GM12878 (cell line): ENCODE measurements around the gene GNL3L. TPM values are rescaled to one million over a fixed set of nuclear protein-coding genes. Genes with fewer than 3 reads are reported as not detected.
A peak's percentile ranks its signal among the peaks of the same experiment; 100 is the strongest.

Source experiments
- ASH2L ChIP-seq: fragments of 300-600, 200-600 bp; sonication (generic); IDR thresholded peaks from 2 replicates; pipeline ENCODE4 v1.6.1; 2017; ENCODE audit warnings: low read depth, mild to moderate bottlenecking, borderline replicate concordance
- EP300 ChIP-seq, 2 experiments: fragments of 150-350 bp in 1 of 2; IDR thresholded peaks; 2 replicates each; pipeline ENCODE4 v1.6.1; 2011 to 2012; ENCODE audit warnings: low read depth in 2 of 2, low read length in 2 of 2, borderline replicate concordance in 1 of 2, improper control_type of control experiment in 1 of 2, inconsistent platforms in 1 of 2; ENCODE audit not compliant: control insufficient read depth in 1 of 2
- EZH2 ChIP-seq: IDR thresholded peaks from 2 replicates; pipeline ENCODE4 v1.6.1; 2012; ENCODE audit warnings: low read depth, mild to moderate bottlenecking, control low read depth, inconsistent platforms, low read length, borderline replicate concordance; ENCODE audit not compliant: control insufficient read depth
- GABPA ChIP-seq: IDR thresholded peaks from 2 replicates; pipeline ENCODE4 v1.6.1; 2014; ENCODE audit warnings: antibody characterized with exemption, low read depth, mild to moderate bottlenecking, inconsistent platforms
- HCFC1 ChIP-seq: fragments of 150-350 bp; IDR thresholded peaks from 2 replicates; pipeline ENCODE4 v1.6.1; 2014; ENCODE audit warnings: low read length
- HDAC6 ChIP-seq: fragments of 200-600 bp; sonication (generic); IDR thresholded peaks from one replicate; pipeline ENCODE4 v1.8.0; 2017; ENCODE audit warnings: antibody characterized with exemption; ENCODE audit not compliant: unreplicated experiment
- IKZF2 ChIP-seq, 2 experiments: fragments of 450-650 bp; IDR thresholded peaks; 2 replicates each; pipeline ENCODE4 v1.6.1; 2017; ENCODE audit warnings: mild to moderate bottlenecking in 2 of 2, moderate library complexity in 2 of 2
- IRF4 ChIP-seq: IDR thresholded peaks from 2 replicates; pipeline ENCODE4 v1.6.1; 2011; ENCODE audit warnings: low read depth, low read length
- JUNB ChIP-seq: IDR thresholded peaks from 2 replicates; pipeline ENCODE4 v1.6.1; 2016; ENCODE audit warnings: antibody characterized with exemption, mild to moderate bottlenecking
- KAT2A ChIP-seq: conservative IDR thresholded peaks from 2 replicates; pipeline ENCODE4 v1.6.1; 2011; ENCODE audit warnings: low read depth, low read length; ENCODE audit not compliant: control insufficient read depth
- MTA2 ChIP-seq: fragments of 450-650 bp; IDR thresholded peaks from 2 replicates; pipeline ENCODE4 v1.6.1; 2016; ENCODE audit warnings: low read depth, mild to moderate bottlenecking, moderate library complexity
- NFYA ChIP-seq: IDR thresholded peaks from 2 replicates; pipeline ENCODE4 v1.6.1; 2011; ENCODE audit warnings: low read depth, mild to moderate bottlenecking, low read length, improper control_type of control experiment, borderline replicate concordance
- NR2F1 ChIP-seq: fragments of 450-650 bp; conservative IDR thresholded peaks from 2 replicates; pipeline ENCODE4 v1.6.1; 2017; ENCODE audit warnings: mild to moderate bottlenecking
- POLR2A ChIP-seq: IDR thresholded peaks from 2 replicates; pipeline ENCODE4 v1.6.1; 2011; ENCODE audit warnings: low read depth, mild to moderate bottlenecking, low read length
- POLR2AphosphoS2 ChIP-seq: IDR thresholded peaks from 2 replicates; pipeline ENCODE4 v1.6.1; 2011; ENCODE audit warnings: low read depth, mild to moderate bottlenecking, low read length, improper control_type of control experiment, moderate library complexity
- RCOR1 ChIP-seq: conservative IDR thresholded peaks from 2 replicates; pipeline ENCODE4 v1.6.1; 2012; ENCODE audit warnings: low read depth, low read length, improper control_type of control experiment
- SMARCA5 ChIP-seq: fragments of 450-650 bp; IDR thresholded peaks from 2 replicates; pipeline ENCODE4 v1.6.1; 2017; ENCODE audit warnings: mild to moderate bottlenecking
- SREBF1 ChIP-seq: IDR thresholded peaks from 2 replicates; pipeline ENCODE4 v1.6.1; 2012; ENCODE audit warnings: mild to moderate bottlenecking, low read length
- SREBF2 ChIP-seq: IDR thresholded peaks from 2 replicates; pipeline ENCODE4 v1.6.1; 2012; ENCODE audit warnings: mild to moderate bottlenecking, low read length
- TBL1XR1 ChIP-seq: IDR thresholded peaks from 2 replicates; pipeline ENCODE4 v1.6.1; 2012; ENCODE audit warnings: low read depth, low read length, improper control_type of control experiment
- TCF7 ChIP-seq: IDR thresholded peaks from 2 replicates; pipeline ENCODE4 v1.6.1; 2014; ENCODE audit warnings: antibody characterized with exemption, borderline replicate concordance
- ZBED1 ChIP-seq: IDR thresholded peaks from 2 replicates; pipeline ENCODE4 v1.6.1; 2016; ENCODE audit warnings: borderline replicate concordance
- ZNF217 ChIP-seq: fragments of 450-650 bp; IDR thresholded peaks from 2 replicates; pipeline ENCODE4 v1.6.1; 2017; ENCODE audit warnings: antibody characterized with exemption, mild to moderate bottlenecking
- ZNF384 ChIP-seq: IDR thresholded peaks from 2 replicates; pipeline ENCODE4 v1.6.1; 2012; ENCODE audit warnings: low read depth, mild to moderate bottlenecking, low read length, improper control_type of control experiment, borderline replicate concordance
- ZZZ3 ChIP-seq: IDR thresholded peaks from 2 replicates; pipeline ENCODE4 v1.6.1; 2011; ENCODE audit warnings: low read depth; ENCODE audit not compliant: control insufficient read depth, insufficient read length
- polyA plus RNA-seq, 11 experiments: library from polyadenylated mRNA; depleted of rRNA in 4 of 11; unstranded in 6 of 11; stranded (reverse) in 5 of 11; fragments of >200 nt; fragmentation: Nextera tagmentation in 4 of 11; fragmentation: Illumina TruSeq in 1 of 11; extraction: Ambion mirVana in 4 of 11; extraction: Trizol in 1 of 11; gene quantifications; 1 replicate in 1 of 11; 2 replicates in 10 of 11; pipeline versions ENCODE4 v1.2.1 to v1.2.3, GENCODE V29; 2011 to 2016; ENCODE audit warnings: inconsistent platforms in 2 of 11, missing spikeins in 2 of 11, low read depth in 1 of 11
- total RNA-seq, 4 experiments: library from RNA; depleted of rRNA in 3 of 4; stranded (reverse); fragments of >200 nt in 3 of 4; fragmentation: Illumina TruSeq in 1 of 4; extraction: Trizol in 1 of 4; gene quantifications; 2 replicates each; pipeline versions ENCODE4 v1.2.1 to v1.2.3, GENCODE V29; 2013 to 2021
- TF ChIP-seq, protein P1 (sequence below): fragments of 450-650 bp; IDR thresholded peaks from 2 replicates; pipeline ENCODE4 v1.6.1; 2017; ENCODE audit warnings: mild to moderate bottlenecking
- TF ChIP-seq, protein P2 (sequence below): IDR thresholded peaks from 2 replicates; pipeline ENCODE4 v1.6.1; 2011; ENCODE audit warnings: low read depth, mild to moderate bottlenecking, low read length, moderate library complexity, borderline replicate concordance; ENCODE audit errors: extremely low read depth
- TF ChIP-seq, protein P3 (sequence below): fragments of 150-350 bp; IDR thresholded peaks from 2 replicates; pipeline ENCODE4 v1.6.1; 2014; ENCODE audit warnings: mild to moderate bottlenecking, low read depth, low read length
- TF ChIP-seq, protein P4 (sequence below): fragments of 450-650 bp; IDR thresholded peaks from 2 replicates; pipeline ENCODE4 v1.6.1; 2016; ENCODE audit warnings: mild to moderate bottlenecking

The GNL3L gene
- total and polyA plus RNA-seq, 10 of the 15 experiments (the other 5 are each of a cell fraction or from before 2014, with no cell fraction given), result 5.8 to 57.9 (median 29.1) TPM

DNA sequence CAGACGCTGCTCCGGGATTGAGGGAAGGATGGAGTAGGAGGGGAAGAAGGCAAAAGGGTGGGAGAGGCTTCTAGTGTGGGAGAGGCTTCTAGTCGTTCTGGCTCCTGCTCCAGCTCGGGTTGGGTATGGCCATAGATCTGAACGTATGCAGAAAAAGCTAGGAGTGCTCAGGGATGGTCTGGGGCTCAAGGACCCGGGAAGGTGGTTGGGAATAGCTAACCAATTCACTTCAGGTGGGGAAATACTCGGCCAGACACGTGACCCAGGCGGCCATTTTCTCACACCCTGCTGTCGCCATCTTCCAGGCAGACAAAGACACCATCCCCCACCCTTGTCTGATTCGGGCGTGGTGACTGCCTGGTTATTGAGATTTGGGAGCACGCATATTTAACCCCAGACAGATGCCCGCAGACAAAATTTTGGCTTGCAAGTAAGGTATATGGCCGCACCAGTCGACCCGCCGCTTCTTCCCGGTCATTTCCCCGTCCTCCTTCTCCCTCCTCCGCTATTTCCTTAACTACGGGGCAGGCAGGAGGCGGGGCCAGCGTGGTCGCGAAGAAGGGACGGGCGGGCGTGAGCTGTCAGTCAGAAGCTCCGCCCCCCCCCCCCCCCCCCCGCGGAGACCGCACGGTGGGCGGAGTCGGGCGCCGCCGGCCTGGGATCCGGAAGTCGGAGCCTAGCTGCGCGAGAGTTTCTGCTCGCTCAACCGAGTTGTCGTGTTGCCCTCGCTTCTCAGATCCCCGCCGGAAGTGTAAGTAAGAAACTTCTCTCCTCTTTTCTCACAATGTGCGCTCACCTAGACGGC, at the start of gene GNL3L (continued):
- TF ChIP-seq, protein P1, sequence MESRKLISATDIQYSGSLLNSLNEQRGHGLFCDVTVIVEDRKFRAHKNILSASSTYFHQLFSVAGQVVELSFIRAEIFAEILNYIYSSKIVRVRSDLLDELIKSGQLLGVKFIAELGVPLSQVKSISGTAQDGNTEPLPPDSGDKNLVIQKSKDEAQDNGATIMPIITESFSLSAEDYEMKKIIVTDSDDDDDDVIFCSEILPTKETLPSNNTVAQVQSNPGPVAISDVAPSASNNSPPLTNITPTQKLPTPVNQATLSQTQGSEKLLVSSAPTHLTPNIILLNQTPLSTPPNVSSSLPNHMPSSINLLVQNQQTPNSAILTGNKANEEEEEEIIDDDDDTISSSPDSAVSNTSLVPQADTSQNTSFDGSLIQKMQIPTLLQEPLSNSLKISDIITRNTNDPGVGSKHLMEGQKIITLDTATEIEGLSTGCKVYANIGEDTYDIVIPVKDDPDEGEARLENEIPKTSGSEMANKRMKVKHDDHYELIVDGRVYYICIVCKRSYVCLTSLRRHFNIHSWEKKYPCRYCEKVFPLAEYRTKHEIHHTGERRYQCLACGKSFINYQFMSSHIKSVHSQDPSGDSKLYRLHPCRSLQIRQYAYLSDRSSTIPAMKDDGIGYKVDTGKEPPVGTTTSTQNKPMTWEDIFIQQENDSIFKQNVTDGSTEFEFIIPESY, result no peak
- TF ChIP-seq ZZZ3, result no peak
- no peak for TF ChIP-seq HDAC6
- TF ChIP-seq ZNF384, result no peak
- TF ChIP-seq JUNB, result no peak
- no peak for TF ChIP-seq EZH2
- TF ChIP-seq, protein P2, sequence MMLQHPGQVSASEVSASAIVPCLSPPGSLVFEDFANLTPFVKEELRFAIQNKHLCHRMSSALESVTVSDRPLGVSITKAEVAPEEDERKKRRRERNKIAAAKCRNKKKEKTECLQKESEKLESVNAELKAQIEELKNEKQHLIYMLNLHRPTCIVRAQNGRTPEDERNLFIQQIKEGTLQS, result peak; percentile 35; the same call in 1 of the 2 replicates
- no peak for TF ChIP-seq NR2F1
- TF ChIP-seq SREBF1, result no peak
- TF ChIP-seq POLR2A, result peak; percentile 82
- no peak for TF ChIP-seq IRF4
- TF ChIP-seq ASH2L, result no peak
- TF ChIP-seq HCFC1, result no peak
- TF ChIP-seq GABPA, result peak; percentile 74
- TF ChIP-seq, protein P3, sequence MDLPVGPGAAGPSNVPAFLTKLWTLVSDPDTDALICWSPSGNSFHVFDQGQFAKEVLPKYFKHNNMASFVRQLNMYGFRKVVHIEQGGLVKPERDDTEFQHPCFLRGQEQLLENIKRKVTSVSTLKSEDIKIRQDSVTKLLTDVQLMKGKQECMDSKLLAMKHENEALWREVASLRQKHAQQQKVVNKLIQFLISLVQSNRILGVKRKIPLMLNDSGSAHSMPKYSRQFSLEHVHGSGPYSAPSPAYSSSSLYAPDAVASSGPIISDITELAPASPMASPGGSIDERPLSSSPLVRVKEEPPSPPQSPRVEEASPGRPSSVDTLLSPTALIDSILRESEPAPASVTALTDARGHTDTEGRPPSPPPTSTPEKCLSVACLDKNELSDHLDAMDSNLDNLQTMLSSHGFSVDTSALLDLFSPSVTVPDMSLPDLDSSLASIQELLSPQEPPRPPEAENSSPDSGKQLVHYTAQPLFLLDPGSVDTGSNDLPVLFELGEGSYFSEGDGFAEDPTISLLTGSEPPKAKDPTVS, result no peak
- no peak for TF ChIP-seq TCF7
- TF ChIP-seq MTA2, result no peak
- peak in 1 of 2 experiments; percentile 48; a peak in 2 of 4 replicates for TF ChIP-seq IKZF2 (IDR thresholded peaks at IDR 0.05)
- no peak for TF ChIP-seq ZNF217
- TF ChIP-seq EP300 (IDR thresholded peaks at IDR 0.05; ENCODE audit: borderline replicate concordance in 1 of 2, control insufficient read depth in 1 of 2, low read depth in 2 of 2, low read length in 2 of 2), result no peak
- no peak for TF ChIP-seq KAT2A
- TF ChIP-seq ZBED1, result no peak
- no peak for TF ChIP-seq TBL1XR1
- no peak for TF ChIP-seq NFYA
- TF ChIP-seq, protein P4, sequence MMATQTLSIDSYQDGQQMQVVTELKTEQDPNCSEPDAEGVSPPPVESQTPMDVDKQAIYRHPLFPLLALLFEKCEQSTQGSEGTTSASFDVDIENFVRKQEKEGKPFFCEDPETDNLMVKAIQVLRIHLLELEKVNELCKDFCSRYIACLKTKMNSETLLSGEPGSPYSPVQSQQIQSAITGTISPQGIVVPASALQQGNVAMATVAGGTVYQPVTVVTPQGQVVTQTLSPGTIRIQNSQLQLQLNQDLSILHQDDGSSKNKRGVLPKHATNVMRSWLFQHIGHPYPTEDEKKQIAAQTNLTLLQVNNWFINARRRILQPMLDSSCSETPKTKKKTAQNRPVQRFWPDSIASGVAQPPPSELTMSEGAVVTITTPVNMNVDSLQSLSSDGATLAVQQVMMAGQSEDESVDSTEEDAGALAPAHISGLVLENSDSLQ, result peak; percentile 95
- TF ChIP-seq SMARCA5, result no peak
- no peak for TF ChIP-seq POLR2AphosphoS2
- TF ChIP-seq SREBF2, result no peak
- no peak for TF ChIP-seq RCOR1
